Osteocyte (in vitro differentiated cells): ENCODE results near the gene SLC18A3. TPM values are rescaled to one million over a fixed set of nuclear protein-coding genes. Genes with fewer than 3 reads are reported as not detected.

Source experiments
- DNase-seq: peaks from one replicate; pipeline ENCODE4 v3.0.0; 2021; ENCODE audit warnings: mixed read lengths; ENCODE audit not compliant: unreplicated experiment; ENCODE audit errors: extremely low spot score
- H3K27ac Mint-ChIP-seq: one replicate; pipeline ENCODE4 v1.8.0; 2021; ENCODE audit warnings: mild to moderate bottlenecking, mixed read lengths; ENCODE audit not compliant: unreplicated experiment
- H3K27me3 Mint-ChIP-seq: one replicate; pipeline ENCODE4 v1.8.0; 2021; ENCODE audit warnings: mixed read lengths; ENCODE audit not compliant: unreplicated experiment
- H3K36me3 Mint-ChIP-seq: one replicate; pipeline ENCODE4 v1.8.0; 2021; ENCODE audit warnings: mixed read lengths; ENCODE audit not compliant: unreplicated experiment
- H3K4me1 Mint-ChIP-seq: one replicate; pipeline ENCODE4 v1.8.0; 2021; ENCODE audit warnings: mixed read lengths; ENCODE audit not compliant: unreplicated experiment
- H3K4me3 Mint-ChIP-seq: one replicate; pipeline ENCODE4 v1.8.0; 2021; ENCODE audit warnings: mild to moderate bottlenecking, moderate library complexity, mixed read lengths; ENCODE audit not compliant: unreplicated experiment
- H3K9me3 Mint-ChIP-seq: one replicate; pipeline ENCODE4 v1.8.0; 2021; ENCODE audit warnings: mixed read lengths; ENCODE audit not compliant: unreplicated experiment
- CTCF ChIP-seq: fragments of 200-600 bp; sonication (generic); IDR thresholded peaks from 2 replicates; pipeline ENCODE4 v1.5.0; 2021; ENCODE audit warnings: antibody characterized with exemption, mild to moderate bottlenecking, moderate library complexity
- long read RNA-seq: library from polyadenylated mRNA; unstranded; transcript quantifications from one replicate; pipeline ENCODE4 v2.0.0, GENCODE V29; 2021
- total RNA-seq: library from RNA; stranded (reverse); gene quantifications from 2 replicates; pipeline ENCODE4 v1.2.1, GENCODE V29; 2021

Gene SLC18A3
- 0.32 and 0.34 TPM in 2 replicates for total RNA-seq
- long read RNA-seq = 0 reads

- H3K27me3 Mint-ChIP-seq = peaks cover 74% of the 10 kb centered on the region
- H3K36me3 Mint-ChIP-seq = peaks cover 4% of the 10 kb centered on the region
- H3K9me3 Mint-ChIP-seq = no peaks in the 10 kb centered on the region
- peak within 1 kb of the TSS; percentile 63 for H3K4me3 Mint-ChIP-seq
- no peak for TF ChIP-seq CTCF
- peaks cover 21% of the 10 kb centered on the region for H3K4me1 Mint-ChIP-seq
- H3K27ac Mint-ChIP-seq = no peak within 1 kb of the TSS
- no peak for DNase-seq
Measured at GRCh38 chr10:49610114-49610457, at the start of gene SLC18A3. TSS of gene SLC18A3 (plus strand) at chr10:49610310. CDS start at chr10:49610741, 431 bp downstream.

DNA sequence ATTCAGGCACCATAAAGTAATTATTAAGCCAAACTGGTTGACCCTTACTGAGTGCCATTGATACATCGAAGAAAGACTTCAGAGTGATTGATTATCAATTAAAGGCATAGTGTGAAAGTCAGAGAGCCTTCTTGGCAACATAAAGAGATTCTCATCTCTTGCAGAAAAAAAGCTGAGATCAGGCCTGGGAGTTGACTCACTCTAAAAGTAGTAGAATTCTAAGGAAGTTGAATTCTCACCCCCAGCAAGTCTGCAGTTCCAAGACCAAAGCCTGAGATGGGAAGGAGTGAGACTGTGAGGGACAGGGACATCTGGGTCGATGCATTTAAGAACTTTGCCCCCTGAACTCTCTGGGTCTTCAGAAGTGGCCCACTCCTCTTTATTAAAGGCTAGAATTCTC, 49.6 kb upstream of the SLC18A3 start:
- H3K27me3 Mint-ChIP-seq = no peaks in the 10 kb centered on the region
- TF ChIP-seq CTCF = no peak
- H3K9me3 Mint-ChIP-seq = peaks cover 14% of the 10 kb centered on the region
- no peak for DNase-seq
- peaks cover 65% of the 10 kb centered on the region for H3K4me1 Mint-ChIP-seq
- peaks cover 4% of the 10 kb centered on the region for H3K36me3 Mint-ChIP-seq
- H3K27ac Mint-ChIP-seq = peak overlapping the region; percentile 46
- no peak overlapping the region for H3K4me3 Mint-ChIP-seq

DNA sequence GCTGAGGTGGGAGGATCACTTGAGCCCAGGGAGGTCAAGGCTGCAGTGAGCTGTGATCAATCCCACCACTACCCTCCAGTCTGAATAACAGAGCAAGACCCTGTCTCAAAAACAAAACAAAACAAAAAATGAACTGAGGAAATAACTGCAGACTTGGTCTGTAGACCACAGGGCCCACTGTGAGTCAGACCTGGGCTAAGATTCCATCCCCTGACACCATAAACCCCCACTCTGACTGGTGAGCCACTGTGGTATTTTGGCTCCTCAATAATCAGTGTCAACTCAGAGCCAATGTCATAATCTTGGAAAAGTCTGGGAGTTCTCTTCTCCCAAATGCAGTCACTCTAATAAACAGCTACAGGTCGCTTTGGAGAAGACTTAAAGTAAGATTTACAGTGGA, 47.2 kb upstream of the SLC18A3 start:
- Mint-ChIP-seq H3K27me3 (no peaks in the 10 kb centered on the region), H3K4me3 (no peak overlapping the region), H3K9me3 (peaks cover 20% of the 10 kb centered on the region), H3K27ac (peak overlapping the region; percentile 54), H3K36me3 (peaks cover 6% of the 10 kb centered on the region), H3K4me1 (peaks cover 72% of the 10 kb centered on the region)
- TF ChIP-seq CTCF = no peak
- DNase-seq = no peak

GRCh38 chr10:49564461-49565009, 45.6 kb upstream of the SLC18A3 start:
- peaks cover 80% of the 10 kb centered on the region for H3K4me1 Mint-ChIP-seq
- no peak for TF ChIP-seq CTCF
- H3K27me3 Mint-ChIP-seq = no peaks in the 10 kb centered on the region
- peak overlapping the region; percentile 73 for H3K27ac Mint-ChIP-seq
- no peak overlapping the region for H3K4me3 Mint-ChIP-seq
- DNase-seq = no peak
- H3K9me3 Mint-ChIP-seq = peaks cover 26% of the 10 kb centered on the region
- peaks cover 11% of the 10 kb centered on the region for H3K36me3 Mint-ChIP-seq

DNA sequence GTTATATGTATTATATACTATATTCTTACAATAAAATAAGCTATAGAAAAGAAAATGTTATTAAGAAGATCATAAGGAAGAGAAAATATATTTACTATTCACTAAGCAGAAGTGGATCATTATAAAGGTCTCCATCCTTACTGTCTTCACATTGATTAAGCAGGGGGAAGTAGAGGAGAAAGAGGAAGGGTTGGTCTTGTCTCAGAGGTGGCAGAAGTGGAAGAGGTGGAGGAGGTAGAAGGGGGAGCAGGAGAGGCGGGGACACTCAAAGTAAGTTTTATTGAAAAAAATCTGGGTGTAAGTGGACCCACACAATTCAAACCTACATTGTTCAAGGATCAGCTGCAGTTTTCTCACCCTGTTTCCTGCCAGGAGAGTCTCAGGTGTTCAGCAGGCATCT, 42.3 kb upstream of the SLC18A3 start:
- Mint-ChIP-seq H3K4me3 (no peak overlapping the region), H3K27ac (peak overlapping the region; percentile 94), H3K4me1 (peaks cover 87% of the 10 kb centered on the region), H3K9me3 (peaks cover 19% of the 10 kb centered on the region), H3K27me3 (no peaks in the 10 kb centered on the region), H3K36me3 (peaks cover 13% of the 10 kb centered on the region)
- TF ChIP-seq CTCF = no peak
- DNase-seq = no peak
